DND-41 (cell line): Measurements from ENCODE around the gene TMCC2.
A peak's percentile ranks its signal among the peaks of the same experiment; 100 is the strongest.

Experiments
- ATAC-seq: fragments of 200-7000 bp; cut with Tn5 transposase; 3 replicates; pipeline ENCODE4 v1.9.1; 2021; ENCODE audit warnings: low read depth; ENCODE audit not compliant: insufficient read depth
- DNase-seq: peaks from one replicate; pipeline ENCODE4 v3.0.0-alpha.2; 2020
- H2AFZ ChIP-seq: 2 replicates; pipeline ENCODE4 v1.6.0; 2012; ENCODE audit warnings: low read depth, low read length
- H3K27ac ChIP-seq: 2 replicates; pipeline ENCODE4 v1.5.1; 2012; ENCODE audit warnings: low read length, inconsistent platforms
- H3K27me3 ChIP-seq: fragments of 200-600 bp; sonication (generic); 2 replicates; pipeline ENCODE4 v1.6.0; 2012; ENCODE audit warnings: low read length, mild to moderate bottlenecking, inconsistent platforms; ENCODE audit not compliant: insufficient read depth, poor library complexity
- H3K36me3 ChIP-seq: 2 replicates; pipeline ENCODE4 v1.5.1; 2012; ENCODE audit warnings: low read length, inconsistent platforms; ENCODE audit not compliant: insufficient read depth
- H3K4me1 ChIP-seq: 2 replicates; pipeline ENCODE4 v1.5.1; 2012; ENCODE audit warnings: mild to moderate bottlenecking, low read length; ENCODE audit not compliant: insufficient read depth
- H3K4me2 ChIP-seq: 2 replicates; pipeline ENCODE4 v1.6.0; 2012; ENCODE audit warnings: mild to moderate bottlenecking, moderate library complexity, low read length, inconsistent platforms; ENCODE audit not compliant: insufficient read depth
- H3K4me3 ChIP-seq, 2 experiments: fragments of 200-600 bp in 1 of 2; shearing (Covaris generic) in 1 of 2; 2 replicates each; pipeline ENCODE4 v1.5.1; 2012 to 2016; ENCODE audit warnings: inconsistent platforms in 2 of 2, low read length in 2 of 2, mild to moderate bottlenecking in 2 of 2, low read depth in 1 of 2, moderate library complexity in 1 of 2
- H3K79me2 ChIP-seq: 2 replicates; pipeline ENCODE4 v1.6.0; 2012; ENCODE audit warnings: low read length, inconsistent platforms; ENCODE audit not compliant: insufficient read depth
- H3K9ac ChIP-seq: 2 replicates; pipeline ENCODE4 v1.6.0; 2012; ENCODE audit warnings: low read depth, mild to moderate bottlenecking, inconsistent platforms, low read length, moderate library complexity
- H3K9me3 ChIP-seq: 2 replicates; pipeline ENCODE4 v1.5.1; 2012; ENCODE audit warnings: low read length, moderate library complexity, mild to moderate bottlenecking, inconsistent platforms; ENCODE audit not compliant: insufficient read depth, severe bottlenecking
- H4K20me1 ChIP-seq: 2 replicates; pipeline ENCODE4 v1.6.0; 2012; ENCODE audit warnings: low read length; ENCODE audit not compliant: insufficient read depth
- EZH2 ChIP-seq: IDR thresholded peaks from 3 replicates; pipeline ENCODE4 v1.6.1; 2012; ENCODE audit warnings: borderline replicate concordance, low read depth, mild to moderate bottlenecking, moderate library complexity, low read length, inconsistent platforms; ENCODE audit not compliant: severe bottlenecking
- TF ChIP-seq, protein P1 (sequence below): IDR thresholded peaks from 2 replicates; pipeline ENCODE4 v1.5.1; 2012; ENCODE audit warnings: borderline replicate concordance, low read length, moderate library complexity, mild to moderate bottlenecking; ENCODE audit not compliant: poor library complexity, severe bottlenecking; ENCODE audit errors: extremely low read depth

The TMCC2 gene

DNA sequence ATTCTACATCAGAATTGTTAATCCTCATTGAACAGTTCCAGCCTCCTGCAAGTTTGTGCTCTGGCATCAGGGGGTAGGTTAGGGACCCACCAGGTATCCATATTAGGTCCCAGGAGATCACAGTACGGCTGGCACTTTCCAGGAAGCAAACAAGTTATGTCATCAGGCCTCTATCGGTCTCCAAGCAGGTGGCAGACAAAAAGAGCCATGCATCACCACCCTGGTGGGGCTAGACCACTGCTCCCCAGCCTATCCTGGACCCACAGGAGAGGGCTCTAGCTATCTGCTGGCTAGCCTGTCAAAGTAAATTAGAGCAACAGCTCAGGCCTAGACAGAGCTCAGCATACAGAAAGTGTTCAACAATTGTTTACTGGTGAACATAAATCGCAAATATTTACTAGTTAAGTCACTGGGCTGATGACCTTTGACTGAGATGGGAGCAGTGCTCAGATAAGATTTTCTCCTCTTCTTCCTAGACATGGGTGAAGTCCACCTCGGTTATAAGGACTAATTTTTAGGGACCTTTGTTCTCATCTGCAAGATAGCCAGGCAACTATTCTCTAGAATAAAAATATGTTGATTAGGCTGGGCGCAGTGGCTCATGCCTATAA, 87.4 kb downstream of the TMCC2 start:
- Histone ChIP-seq H3K9ac (no peak overlapping the region), H3K79me2 (no peaks in the 10 kb centered on the region), H3K27me3 (peaks cover 31% of the 10 kb centered on the region), H2AFZ (no peak overlapping the region), H3K9me3 (no peaks in the 10 kb centered on the region), H3K4me1 (no peaks in the 10 kb centered on the region), H3K4me3 (no peak overlapping the region), H3K36me3 (no peaks in the 10 kb centered on the region), H3K4me2 (no peak overlapping the region), H4K20me1 (peaks cover 5% of the 10 kb centered on the region; the same call in 1 of the 2 replicates), H3K27ac (no peak overlapping the region)
- TF ChIP-seq, protein P1, sequence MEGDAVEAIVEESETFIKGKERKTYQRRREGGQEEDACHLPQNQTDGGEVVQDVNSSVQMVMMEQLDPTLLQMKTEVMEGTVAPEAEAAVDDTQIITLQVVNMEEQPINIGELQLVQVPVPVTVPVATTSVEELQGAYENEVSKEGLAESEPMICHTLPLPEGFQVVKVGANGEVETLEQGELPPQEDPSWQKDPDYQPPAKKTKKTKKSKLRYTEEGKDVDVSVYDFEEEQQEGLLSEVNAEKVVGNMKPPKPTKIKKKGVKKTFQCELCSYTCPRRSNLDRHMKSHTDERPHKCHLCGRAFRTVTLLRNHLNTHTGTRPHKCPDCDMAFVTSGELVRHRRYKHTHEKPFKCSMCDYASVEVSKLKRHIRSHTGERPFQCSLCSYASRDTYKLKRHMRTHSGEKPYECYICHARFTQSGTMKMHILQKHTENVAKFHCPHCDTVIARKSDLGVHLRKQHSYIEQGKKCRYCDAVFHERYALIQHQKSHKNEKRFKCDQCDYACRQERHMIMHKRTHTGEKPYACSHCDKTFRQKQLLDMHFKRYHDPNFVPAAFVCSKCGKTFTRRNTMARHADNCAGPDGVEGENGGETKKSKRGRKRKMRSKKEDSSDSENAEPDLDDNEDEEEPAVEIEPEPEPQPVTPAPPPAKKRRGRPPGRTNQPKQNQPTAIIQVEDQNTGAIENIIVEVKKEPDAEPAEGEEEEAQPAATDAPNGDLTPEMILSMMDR, result no peak
- TF ChIP-seq EZH2, result no peak
- no peak for DNase-seq
- no peak for ATAC-seq

DNA sequence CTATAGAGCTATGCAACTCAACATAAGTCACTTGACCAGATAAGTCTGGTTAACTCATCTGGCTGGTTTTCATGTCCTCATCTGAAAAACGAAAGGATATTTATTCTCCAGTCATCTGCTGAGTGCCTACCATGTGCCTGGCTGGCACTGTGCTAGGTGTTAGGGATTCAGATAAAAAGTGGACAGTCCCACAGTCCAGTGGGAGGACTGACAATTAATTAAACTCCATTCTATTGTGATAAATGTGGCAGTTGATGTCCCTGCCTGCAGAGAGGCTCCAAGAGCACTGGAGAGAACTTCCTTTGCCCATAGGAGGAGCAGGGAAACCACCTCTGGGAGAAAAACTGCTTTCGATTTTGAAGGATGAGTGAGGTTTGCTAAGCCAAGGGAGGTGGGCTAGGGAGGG, 88.4 kb downstream of the TMCC2 start:
- Histone ChIP-seq H3K4me3 (no peak overlapping the region), H3K9ac (no peak overlapping the region), H3K9me3 (no peaks in the 10 kb centered on the region), H3K27ac (no peak overlapping the region), H4K20me1 (peaks cover 5% of the 10 kb centered on the region; the same call in 1 of the 2 replicates), H3K4me2 (no peak overlapping the region), H2AFZ (no peak overlapping the region), H3K27me3 (peaks cover 28% of the 10 kb centered on the region), H3K79me2 (no peaks in the 10 kb centered on the region), H3K36me3 (no peaks in the 10 kb centered on the region), H3K4me1 (no peaks in the 10 kb centered on the region)
- peak; percentile 6 for DNase-seq
- TF ChIP-seq EZH2, result no peak
- TF ChIP-seq, protein P1, result no peak
- peak; percentile 57; the same call in 1 of the 3 replicates for ATAC-seq

DNA sequence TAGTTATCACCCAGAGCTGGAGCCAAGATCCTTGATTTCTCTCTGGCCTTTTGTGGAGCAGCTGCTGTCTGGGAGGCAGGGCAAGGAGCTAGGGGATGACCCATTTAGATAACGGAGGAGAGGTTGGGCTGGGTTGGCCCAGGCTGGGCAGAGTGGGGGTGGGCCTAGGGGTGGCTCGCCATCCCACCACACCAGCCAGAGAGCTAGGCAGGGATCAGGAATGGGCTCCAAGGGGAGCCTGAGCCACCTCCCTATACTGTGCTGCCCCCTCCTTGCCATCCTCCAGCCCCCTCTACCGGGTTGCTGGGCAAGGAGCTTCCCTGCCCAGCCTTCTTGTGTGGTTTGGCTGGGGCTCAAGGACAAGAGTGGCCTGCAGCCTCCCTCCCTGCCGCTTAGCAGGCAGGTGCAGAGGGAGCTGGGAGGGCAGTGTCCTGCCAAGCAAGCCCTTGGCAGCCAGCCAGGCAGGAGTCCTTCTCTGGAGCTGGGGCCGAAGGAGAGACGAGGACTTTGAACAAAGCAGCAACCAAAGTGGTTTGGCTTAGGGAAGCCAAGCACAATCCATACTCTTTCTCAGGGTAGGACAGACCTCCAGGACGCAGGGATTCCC, 89.7 kb downstream of the TMCC2 start:
- Histone ChIP-seq H3K27ac (no peak overlapping the region), H3K36me3 (no peaks in the 10 kb centered on the region), H3K9ac (no peak overlapping the region), H3K79me2 (no peaks in the 10 kb centered on the region), H3K4me1 (no peaks in the 10 kb centered on the region), H4K20me1 (no peaks in the 10 kb centered on the region; the same call in 1 of the 2 replicates), H3K4me2 (no peak overlapping the region), H2AFZ (no peak overlapping the region), H3K4me3 (no peak overlapping the region), H3K27me3 (peaks cover 18% of the 10 kb centered on the region), H3K9me3 (no peaks in the 10 kb centered on the region)
- TF ChIP-seq, protein P1, result no peak
- TF ChIP-seq EZH2, result no peak
- DNase-seq, result no peak
- no peak for ATAC-seq
